Thyroid gland (tissue), 4 donors: Measurements from ENCODE around the gene NLGN1.

Experiments
- POLR2A ChIP-seq, 2 donors: fragments of 450-650 bp; IDR thresholded peaks; one replicate each; pipeline ENCODE4 v1.6.1; 2017; ENCODE audit warnings: antibody characterized with exemption in 2 of 2, mild to moderate bottlenecking in 2 of 2, moderate library complexity in 1 of 2
- TF ChIP-seq, protein P1 (sequence below), 6 experiments: fragments of 200-600 bp in 3 of 6; fragments of 450-650 bp in 3 of 6; sonication (generic) in 3 of 6; IDR thresholded peaks; one replicate each; pipeline ENCODE4 v1.5.1; 2016 to 2019; ENCODE audit warnings: antibody characterized with exemption in 6 of 6, mild to moderate bottlenecking in 2 of 6, inconsistent platforms in 1 of 6, moderate library complexity in 1 of 6

DNA sequence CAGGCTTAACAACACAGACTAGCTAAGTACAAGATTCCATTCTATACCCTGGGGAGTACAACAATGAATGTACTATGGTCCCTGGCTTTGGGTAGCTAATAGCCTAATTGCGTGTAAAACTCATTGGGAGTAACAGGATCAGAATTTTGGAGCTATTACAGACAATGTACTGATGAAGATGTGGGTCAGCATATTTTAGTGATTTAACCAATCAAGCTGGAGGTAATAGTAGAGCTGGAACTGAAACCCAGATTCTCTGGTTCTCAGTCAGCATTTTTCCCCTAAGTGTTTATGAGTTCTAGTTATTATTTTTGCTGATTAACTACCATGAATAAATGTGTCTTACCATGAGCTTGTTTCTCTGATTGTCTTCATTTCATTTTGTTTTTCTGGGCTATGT, 578.7 kb downstream of the NLGN1 start:
- TF ChIP-seq, protein P1, sequence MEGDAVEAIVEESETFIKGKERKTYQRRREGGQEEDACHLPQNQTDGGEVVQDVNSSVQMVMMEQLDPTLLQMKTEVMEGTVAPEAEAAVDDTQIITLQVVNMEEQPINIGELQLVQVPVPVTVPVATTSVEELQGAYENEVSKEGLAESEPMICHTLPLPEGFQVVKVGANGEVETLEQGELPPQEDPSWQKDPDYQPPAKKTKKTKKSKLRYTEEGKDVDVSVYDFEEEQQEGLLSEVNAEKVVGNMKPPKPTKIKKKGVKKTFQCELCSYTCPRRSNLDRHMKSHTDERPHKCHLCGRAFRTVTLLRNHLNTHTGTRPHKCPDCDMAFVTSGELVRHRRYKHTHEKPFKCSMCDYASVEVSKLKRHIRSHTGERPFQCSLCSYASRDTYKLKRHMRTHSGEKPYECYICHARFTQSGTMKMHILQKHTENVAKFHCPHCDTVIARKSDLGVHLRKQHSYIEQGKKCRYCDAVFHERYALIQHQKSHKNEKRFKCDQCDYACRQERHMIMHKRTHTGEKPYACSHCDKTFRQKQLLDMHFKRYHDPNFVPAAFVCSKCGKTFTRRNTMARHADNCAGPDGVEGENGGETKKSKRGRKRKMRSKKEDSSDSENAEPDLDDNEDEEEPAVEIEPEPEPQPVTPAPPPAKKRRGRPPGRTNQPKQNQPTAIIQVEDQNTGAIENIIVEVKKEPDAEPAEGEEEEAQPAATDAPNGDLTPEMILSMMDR (IDR thresholded peaks at IDR 0.05), result no peak
- no peak for TF ChIP-seq POLR2A (IDR thresholded peaks at IDR 0.05)
